Neural crest cell (in vitro differentiated cells): ENCODE results near the gene EPS8. TPM values are rescaled to one million over a fixed set of nuclear protein-coding genes. Genes with fewer than 3 reads are reported as not detected.

ENCODE experiments used
- DNase-seq: peaks from one replicate; pipeline ENCODE4 v3.0.0; 2021; ENCODE audit warnings: low read depth, mixed read lengths, low spot score
- H3K27ac Mint-ChIP-seq: one replicate; pipeline ENCODE4 v1.8.0; 2021; ENCODE audit warnings: mild to moderate bottlenecking, mixed read lengths; ENCODE audit not compliant: unreplicated experiment
- H3K27me3 Mint-ChIP-seq: 2 replicates; pipeline ENCODE4 v1.8.0; 2021; ENCODE audit warnings: low read depth, mild to moderate bottlenecking, mixed read lengths
- H3K36me3 Mint-ChIP-seq: 2 replicates; pipeline ENCODE4 v1.8.0; 2021; ENCODE audit warnings: low read depth, mild to moderate bottlenecking, mixed read lengths
- H3K4me1 Mint-ChIP-seq: 2 replicates; pipeline ENCODE4 v1.8.0; 2021; ENCODE audit warnings: mixed read lengths
- H3K4me3 Mint-ChIP-seq: one replicate; pipeline ENCODE4 v1.8.0; 2021; ENCODE audit warnings: mild to moderate bottlenecking, mixed read lengths
- H3K9me3 Mint-ChIP-seq: 2 replicates; pipeline ENCODE4 v1.8.0; 2021; ENCODE audit warnings: mixed read lengths
- CTCF ChIP-seq: fragments of 200-600 bp; sonication (generic); conservative IDR thresholded peaks from 2 replicates; pipeline ENCODE4 v1.5.0; 2021; ENCODE audit warnings: antibody characterized with exemption, mild to moderate bottlenecking
- total RNA-seq: library from RNA; stranded (reverse); gene quantifications from 2 replicates; pipeline ENCODE4 v1.2.1, GENCODE V29; 2021

The EPS8 gene
- total RNA-seq, 1 donor from 2014 or later, result 24.4 TPM

GRCh38 chr12:15690320-15690719, 98.9 kb downstream of the EPS8 start:
- no peak overlapping the region for H3K27ac Mint-ChIP-seq
- no peaks in the 10 kb centered on the region for H3K27me3 Mint-ChIP-seq
- no peak for DNase-seq
- H3K9me3 Mint-ChIP-seq, result peaks cover 2% of the 10 kb centered on the region
- no peaks in the 10 kb centered on the region for H3K36me3 Mint-ChIP-seq
- H3K4me3 Mint-ChIP-seq, result no peak overlapping the region
- peaks cover 49% of the 10 kb centered on the region for H3K4me1 Mint-ChIP-seq
- no peak for TF ChIP-seq CTCF

- Mint-ChIP-seq H3K27me3 (no peaks in the 10 kb centered on the region), H3K4me1 (peaks cover 54% of the 10 kb centered on the region), H3K9me3 (peaks cover 2% of the 10 kb centered on the region), H3K4me3 (peak overlapping the region; percentile 33), H3K27ac (peak overlapping the region; percentile 14), H3K36me3 (no peaks in the 10 kb centered on the region)
- no peak for TF ChIP-seq CTCF
- DNase-seq, result no peak
Observed at GRCh38 chr12:15689751-15690191, 99.4 kb downstream of the EPS8 start.

GRCh38 chr12:15688838-15689625, 100.2 kb downstream of the EPS8 start:
- peak overlapping the region; percentile 79 for H3K4me3 Mint-ChIP-seq
- peaks cover 61% of the 10 kb centered on the region for H3K4me1 Mint-ChIP-seq
- TF ChIP-seq CTCF, result no peak
- peak overlapping the region; percentile 65 for H3K27ac Mint-ChIP-seq
- H3K36me3 Mint-ChIP-seq, result no peaks in the 10 kb centered on the region
- H3K9me3 Mint-ChIP-seq, result peaks cover 2% of the 10 kb centered on the region
- DNase-seq, result peak; percentile 31
- no peaks in the 10 kb centered on the region for H3K27me3 Mint-ChIP-seq

- Mint-ChIP-seq H3K36me3 (no peaks in the 10 kb centered on the region), H3K4me3 (peak overlapping the region; percentile 79), H3K9me3 (peaks cover 2% of the 10 kb centered on the region), H3K27ac (peak overlapping the region; percentile 73), H3K4me1 (peaks cover 69% of the 10 kb centered on the region), H3K27me3 (no peaks in the 10 kb centered on the region)
- TF ChIP-seq CTCF, result no peak
- peak; percentile 44 for DNase-seq
Observed at GRCh38 chr12:15688202-15688736, 100.9 kb downstream of the EPS8 start.

- H3K36me3 Mint-ChIP-seq, result no peaks in the 10 kb centered on the region
- DNase-seq, result no peak
- H3K4me1 Mint-ChIP-seq, result peaks cover 68% of the 10 kb centered on the region
- no peaks in the 10 kb centered on the region for H3K27me3 Mint-ChIP-seq
- no peaks in the 10 kb centered on the region for H3K9me3 Mint-ChIP-seq
- peak overlapping the region; percentile 79 for H3K4me3 Mint-ChIP-seq
- TF ChIP-seq CTCF, result no peak
- H3K27ac Mint-ChIP-seq, result peak overlapping the region; percentile 73
Observed at GRCh38 chr12:15687583-15687982, 101.6 kb downstream of the EPS8 start.
